Liver (tissue), 9 donors: ENCODE data around the gene YPEL3. TPM values are rescaled to one million over a fixed set of nuclear protein-coding genes. Genes with fewer than 3 reads are reported as not detected.

Source experiments
- DNase-seq: peaks from one replicate; pipeline ENCODE4 v3.0.0-alpha.2; 2017; ENCODE audit warnings: low spot score
- H3K27ac ChIP-seq, 2 donors: one replicate each; pipeline ENCODE4 v1.7.0; 2013; ENCODE audit warnings: inconsistent platforms in 2 of 2, low read length in 2 of 2, control low read depth in 1 of 2, low read depth in 1 of 2, mild to moderate bottlenecking in 1 of 2
- H3K27me3 ChIP-seq, 4 donors: one replicate each; pipeline versions ENCODE4 v1.6.1 to v1.7.0; 2013; ENCODE audit warnings: low read length in 3 of 4, inconsistent platforms in 1 of 4, mild to moderate bottlenecking in 1 of 4, moderate library complexity in 1 of 4; ENCODE audit not compliant: control insufficient read depth in 4 of 4, insufficient read depth in 4 of 4
- H3K36me3 ChIP-seq, 4 donors: one replicate each; pipeline versions ENCODE4 v1.6.1 to v1.7.0; 2013; ENCODE audit warnings: low read length in 3 of 4, mild to moderate bottlenecking in 3 of 4, low read depth in 1 of 4, moderate library complexity in 1 of 4; ENCODE audit not compliant: control insufficient read depth in 4 of 4, insufficient read depth in 3 of 4
- H3K4me1 ChIP-seq, 4 donors: one replicate each; pipeline versions ENCODE4 v1.6.1 to v1.7.0; 2013; ENCODE audit warnings: low read length in 3 of 4, mild to moderate bottlenecking in 3 of 4, moderate library complexity in 1 of 4; ENCODE audit not compliant: control insufficient read depth in 4 of 4, insufficient read depth in 4 of 4
- H3K4me3 ChIP-seq, 3 donors: one replicate each; pipeline versions ENCODE4 v1.6.1 to v1.7.0; 2013; ENCODE audit warnings: low read length in 3 of 3, control low read depth in 1 of 3, low read depth in 1 of 3, mild to moderate bottlenecking in 1 of 3
- H3K9ac ChIP-seq, 2 donors: one replicate each; pipeline ENCODE4 v1.7.0; 2013; ENCODE audit warnings: low read length in 2 of 2, mild to moderate bottlenecking in 2 of 2, moderate library complexity in 2 of 2, control low read depth in 1 of 2, low read depth in 1 of 2
- H3K9me3 ChIP-seq, 4 donors: one replicate each; pipeline versions ENCODE4 v1.6.1 to v1.7.0; 2013; ENCODE audit warnings: low read length in 3 of 4; ENCODE audit not compliant: control insufficient read depth in 4 of 4
- ATF3 ChIP-seq: IDR thresholded peaks from 2 replicates; pipeline ENCODE4 v1.6.1; 2016; ENCODE audit warnings: antibody characterized with exemption
- CTCF ChIP-seq: fragments of 150-350 bp; IDR thresholded peaks from 2 replicates; pipeline ENCODE4 v1.5.1; 2017; ENCODE audit warnings: improper control_type of control experiment, low read depth, low read length; ENCODE audit not compliant: missing input control
- EGR1 ChIP-seq, 2 donors: IDR thresholded peaks; 2 replicates each; pipeline ENCODE4 v1.6.1; 2016 to 2018; ENCODE audit warnings: antibody characterized with exemption in 2 of 2, low read depth in 2 of 2
- FOXA1 ChIP-seq: IDR thresholded peaks from 2 replicates; pipeline ENCODE4 v1.6.1; 2016; ENCODE audit warnings: antibody characterized with exemption
- FOXA2 ChIP-seq: IDR thresholded peaks from 2 replicates; pipeline ENCODE4 v1.6.1; 2016; ENCODE audit warnings: antibody characterized with exemption
- GABPA ChIP-seq, 2 donors: IDR thresholded peaks in 1 of 2; conservative IDR thresholded peaks in 1 of 2; 2 replicates each; pipeline ENCODE4 v1.6.1; 2016; ENCODE audit warnings: antibody characterized with exemption in 2 of 2, mild to moderate bottlenecking in 1 of 2, moderate library complexity in 1 of 2
- HNF4G ChIP-seq: IDR thresholded peaks from 2 replicates; pipeline ENCODE4 v1.6.1; 2016; ENCODE audit warnings: antibody characterized with exemption
- NR2F2 ChIP-seq: IDR thresholded peaks from 2 replicates; pipeline ENCODE4 v1.6.1; 2016; ENCODE audit warnings: antibody characterized with exemption
- RAD21 ChIP-seq, 2 donors: IDR thresholded peaks; 2 replicates each; pipeline ENCODE4 v1.6.1; 2016; ENCODE audit warnings: antibody characterized with exemption in 2 of 2, mild to moderate bottlenecking in 2 of 2
- REST ChIP-seq: IDR thresholded peaks from 2 replicates; pipeline ENCODE4 v1.6.1; 2016; ENCODE audit warnings: antibody characterized with exemption, mild to moderate bottlenecking
- RXRA ChIP-seq, 2 donors: IDR thresholded peaks; 2 replicates each; pipeline ENCODE4 v1.6.1; 2017 to 2018; ENCODE audit warnings: antibody characterized with exemption in 2 of 2, mild to moderate bottlenecking in 1 of 2
- ZBTB33 ChIP-seq: IDR thresholded peaks from 2 replicates; pipeline ENCODE4 v1.6.1; 2016; ENCODE audit warnings: antibody characterized with exemption
- WGBS: extraction: QIAGEN DNeasy Blood & Tissue Kit; methylation state at CpG from one replicate; pipeline ENCODE4 v1.1.7; 2013; 5-methylcytosine and 5-hydroxymethylcytosine counted together
- polyA plus RNA-seq, 2 donors: library from polyadenylated mRNA; stranded (reverse) in 1 of 2; unstranded in 1 of 2; fragments of 200-250 nt in 1 of 2; fragments of >200 nt in 1 of 2; fragmentation: Nextera tagmentation in 1 of 2; extraction: Ambion mirVana in 1 of 2; gene quantifications; one replicate each; pipeline versions ENCODE4 v1.2.1 to v1.2.3, GENCODE V29; 2013 to 2015
- total RNA-seq, 2 donors: library from RNA; depleted of rRNA; stranded (reverse); fragments of >200 nt; gene quantifications; one replicate each; pipeline ENCODE4 v1.2.3, GENCODE V29; 2014
- donor health status: healthy.
- donor health status: healthy.
- donor health status: healthy.
- donor health status: healthy.
- donor health status: healthy.

YPEL3 gene
- total and polyA plus RNA-seq, 4 donors: 10.5 to 42.7 (median 24.5) TPM

- 29% methylated on average over 47 of the region's 47 CpGs for WGBS
- Histone ChIP-seq H3K27ac (peak overlapping the region; percentile 69 to 86), H3K4me1 (peaks cover 12 to 38% (median 24%) of the 10 kb centered on the region in 4 donors), H3K4me3 (peak overlapping the region; percentile 66 to 86 (median 80)), H3K36me3 (peaks cover 0 to 6% (median under 1%) of the 10 kb centered on the region in 4 donors), H3K27me3 (no peaks in the 10 kb centered on the region), H3K9me3 (peaks cover 0 to 13% (median 2%) of the 10 kb centered on the region in 4 donors), H3K9ac (peak overlapping the region; percentile 61 to 79)
- DNase-seq: peak; percentile 54
- TF ChIP-seq RAD21 (IDR thresholded peaks at IDR 0.05): no peak
- TF ChIP-seq ZBTB33: no peak
- TF ChIP-seq HNF4G: no peak
- no peak for TF ChIP-seq FOXA1
- TF ChIP-seq EGR1 (IDR thresholded peaks at IDR 0.05; ENCODE audit: low read depth in 2 of 2): no peak
- TF ChIP-seq ATF3: no peak
Observed at GRCh38 chr16:30095166-30096078, 591 bp downstream of the YPEL3 start.

- no peaks in the 10 kb centered on the region for H3K27me3 ChIP-seq
- WGBS: 83% methylated on average over 11 of the region's 11 CpGs
Observed at GRCh38 chr16:30094541-30095165, 1.4 kb downstream of the YPEL3 start.

GRCh38 chr16:30092373-30093010 lies 3.5 kb downstream of the YPEL3 start:
- peaks cover 0 to 6% (median under 1%) of the 10 kb centered on the region in 4 donors for H3K36me3 ChIP-seq
- H3K4me1 ChIP-seq: peaks cover 12 to 41% (median 27%) of the 10 kb centered on the region in 4 donors
- peak; percentile 67 for DNase-seq
- H3K27me3 ChIP-seq: no peaks in the 10 kb centered on the region
- H3K4me3 ChIP-seq: peak overlapping the region; percentile 51 to 57 (median 51)
- WGBS: 18% methylated on average over 22 of the region's 22 CpGs
- H3K9ac ChIP-seq: peak overlapping the region; percentile 10 to 73
- H3K27ac ChIP-seq: peak overlapping the region; percentile 83 to 88
- peaks cover 0 to 7% (median 1%) of the 10 kb centered on the region in 4 donors for H3K9me3 ChIP-seq
- no peak for TF ChIP-seq RXRA (IDR thresholded peaks at IDR 0.05)
- TF ChIP-seq FOXA2: no peak
- no peak for TF ChIP-seq REST
- TF ChIP-seq GABPA (IDR thresholded peaks at IDR 0.05 in 1 of 2, conservative IDR thresholded peaks at IDR 0.05 in 1 of 2): no peak
- peak in 1 of 2 donors; percentile 49 for TF ChIP-seq RAD21 (IDR thresholded peaks at IDR 0.05)
- TF ChIP-seq FOXA1: no peak
- TF ChIP-seq ZBTB33: no peak
- peak; percentile 40 for TF ChIP-seq CTCF
- TF ChIP-seq HNF4G: no peak
- TF ChIP-seq EGR1 (IDR thresholded peaks at IDR 0.05; ENCODE audit: low read depth in 2 of 2): no peak
- no peak for TF ChIP-seq NR2F2

More at GRCh38 chr16:30094541-30095165, 1.4 kb downstream of the YPEL3 start:
- Histone ChIP-seq H3K4me1 (peaks cover 12 to 41% (median 27%) of the 10 kb centered on the region in 4 donors), H3K9me3 (peaks cover 0 to 13% (median 2%) of the 10 kb centered on the region in 4 donors), H3K27ac (peak overlapping the region; percentile 69 to 86), H3K9ac (no peak overlapping the region), H3K4me3 (peak overlapping the region in 1 of 3 donors; percentile 86), H3K36me3 (peaks cover 0 to 6% (median under 1%) of the 10 kb centered on the region in 4 donors)
- no peak for TF ChIP-seq FOXA2
- TF ChIP-seq NR2F2: peak; percentile 97
- TF ChIP-seq RXRA (IDR thresholded peaks at IDR 0.05): peak in 1 of 2 donors; percentile 11
- no peak for DNase-seq
